Measurements from ENCODE around the gene OR6A2. TPM values are rescaled to one million over a fixed set of nuclear protein-coding genes. Genes with fewer than 3 reads are reported as not detected.

Gene OR6A2
- total RNA-seq, 1 experiment from 2014 or later, result 0.33 TPM

- Mint-ChIP-seq H3K9me3 (no peaks in the 10 kb centered on the region), H3K27me3 (ENCODE audit: low read depth) (no peaks in the 10 kb centered on the region), H3K36me3 (ENCODE audit: insufficient read depth in 1 of 3, low read depth in 3 of 3) (no peaks in the 10 kb centered on the region), H3K27ac (no peak within 1 kb of the TSS; a peak in 1 of 7 replicates), H3K4me3 (no peak within 1 kb of the TSS), H3K4me1 (no peaks in the 10 kb centered on the region)
- no peak within 1 kb of the TSS for H2BK20ac ChIP-seq (ENCODE audit: low read depth, low read length, poor library complexity, severe bottlenecking)
- no CpG with 5 or more reads among the region's 4 CpGs for WGBS (ENCODE audit: extremely low coverage, insufficient read length, low lambda C conversion rate)
- H2BK15ac ChIP-seq (ENCODE audit: low read depth, low read length), result no peak within 1 kb of the TSS
- H3K79me2 ChIP-seq (ENCODE audit: insufficient read depth, low read length), result no peaks in the 10 kb centered on the region
- H3K4ac ChIP-seq (ENCODE audit: low read depth, low read length), result no peak within 1 kb of the TSS
- DNase-seq, result no peak
- H2BK120ac ChIP-seq (ENCODE audit: low read depth, low read length, poor library complexity, severe bottlenecking), result no peak within 1 kb of the TSS
- H2BK5ac ChIP-seq (ENCODE audit: insufficient read length, low read length), result no peak within 1 kb of the TSS
- H3K27ac ChIP-seq (ENCODE audit: insufficient read length, low read depth, low read length), result no peak within 1 kb of the TSS
- no peaks in the 10 kb centered on the region for H3K23me2 ChIP-seq (ENCODE audit: insufficient read length, low read depth, low read length, poor library complexity, severe bottlenecking)
- H3T11ph ChIP-seq (ENCODE audit: low read length), result no peak within 1 kb of the TSS
- no peak within 1 kb of the TSS for H2BK12ac ChIP-seq (ENCODE audit: insufficient read length, low read depth, low read length)
- no peak within 1 kb of the TSS for H2AK5ac ChIP-seq (ENCODE audit: insufficient read length, low read length)
- H3K9me3 ChIP-seq (ENCODE audit: control insufficient read depth, low read depth, low read length), result no peaks in the 10 kb centered on the region
- no peak within 1 kb of the TSS for H3K18ac ChIP-seq (ENCODE audit: insufficient read length, low read depth, low read length)
- no peak within 1 kb of the TSS for H3K4me2 ChIP-seq (ENCODE audit: insufficient read depth, insufficient read length, low read length)
- TF ChIP-seq CTCF (conservative IDR thresholded peaks at IDR 0.05), result no peak
- no peak within 1 kb of the TSS for H2AFZ ChIP-seq (ENCODE audit: low read length)
- H3K79me1 ChIP-seq (ENCODE audit: insufficient read depth, low read depth, low read length, poor library complexity, severe bottlenecking), result no peaks in the 10 kb centered on the region
- no peaks in the 10 kb centered on the region for H3K4me1 ChIP-seq (ENCODE audit: insufficient read depth, low read length)
- H3K14ac ChIP-seq (ENCODE audit: insufficient read depth, low read length), result no peak within 1 kb of the TSS
- H3K9ac ChIP-seq (ENCODE audit: extremely low read depth, insufficient read length, low read length), result no peak within 1 kb of the TSS
- H4K5ac ChIP-seq (ENCODE audit: insufficient read length, low read depth, low read length), result no peak within 1 kb of the TSS
- no peak within 1 kb of the TSS for H4K91ac ChIP-seq (ENCODE audit: insufficient read length, low read depth, low read length)
- H3K56ac ChIP-seq (ENCODE audit: insufficient read length, low read depth, low read length), result no peak within 1 kb of the TSS
- H4K20me1 ChIP-seq (ENCODE audit: control insufficient read depth, insufficient read depth, insufficient read length), result no peaks in the 10 kb centered on the region
- no peak within 1 kb of the TSS for H3K23ac ChIP-seq (ENCODE audit: insufficient read length, low read depth, low read length)
- H4K8ac ChIP-seq (replicated peaks; ENCODE audit: insufficient read length, low read depth, low read length), result no peak within 1 kb of the TSS
- H3K27me3 ChIP-seq (ENCODE audit: insufficient read depth, low read length), result no peaks in the 10 kb centered on the region
Observed at GRCh38 chr11:6771926-6772893, 27.3 kb downstream of the OR6A2 start, which contains the start of gene OR2AG2. Gene OR2AG2 (minus strand): TSS chr11:6771976. CDS start chr11:6768957, 3,019 bp downstream.

Data from H9 (cell line).